Peyer's patch (tissue), 4 donors: ENCODE data around the gene NT5C3A. TPM values are rescaled to one million over a fixed set of nuclear protein-coding genes. Genes with fewer than 3 reads are reported as not detected.

ENCODE experiments used
- DNase-seq, 3 donors: peaks; one replicate each; pipeline ENCODE4 v3.0.0-alpha.2; 2017 to 2019
- H3K27ac ChIP-seq, 4 donors: fragments of 200-600 bp; sonication (generic); one replicate each; pipeline ENCODE4 v1.5.1; 2016 to 2019
- H3K27me3 ChIP-seq, 2 donors: fragments of 200-600 bp; sonication (generic); one replicate each; pipeline ENCODE4 v1.5.1; 2019
- H3K36me3 ChIP-seq, 3 donors: fragments of 200-600 bp; sonication (generic); one replicate each; pipeline ENCODE4 v1.5.1; 2016 to 2019
- H3K4me1 ChIP-seq, 4 donors: fragments of 200-600 bp; sonication (generic); one replicate each; pipeline ENCODE4 v1.5.1; 2016 to 2019
- H3K4me3 ChIP-seq, 4 donors: fragments of 200-600 bp; sonication (generic); 1 replicate in 3 of 4; 2 replicates in 1 of 4; pipeline ENCODE4 v1.5.1; 2016 to 2019; ENCODE audit warnings: mild to moderate bottlenecking in 1 of 4
- H3K9me3 ChIP-seq, 4 donors: fragments of 200-600 bp; sonication (generic); one replicate each; pipeline ENCODE4 v1.5.1; 2016 to 2019; ENCODE audit warnings: mild to moderate bottlenecking in 1 of 4
- POLR2A ChIP-seq, 2 donors: fragments of 450-650 bp; IDR thresholded peaks; one replicate each; pipeline ENCODE4 v1.5.1; 2017; ENCODE audit warnings: antibody characterized with exemption in 2 of 2, mild to moderate bottlenecking in 2 of 2, moderate library complexity in 2 of 2
- total RNA-seq, 4 donors: library from RNA; depleted of rRNA; stranded (reverse); fragments of >200 nt; gene quantifications; one replicate each; pipeline ENCODE4 v1.1.0, GENCODE V29; 2016
- TF ChIP-seq, protein P1 (sequence below), 6 experiments: fragments of 450-650 bp in 4 of 6; fragments of 200-600 bp in 2 of 6; sonication (generic) in 1 of 6; IDR thresholded peaks; one replicate each; pipeline ENCODE4 v1.5.1; 2017 to 2019; ENCODE audit warnings: antibody characterized with exemption in 6 of 6, mild to moderate bottlenecking in 3 of 6, moderate library complexity in 1 of 6

Gene NT5C3A
- total RNA-seq, 4 donors from 2014 or later, result 25.3 to 316 (median 79.8) TPM

DNA sequence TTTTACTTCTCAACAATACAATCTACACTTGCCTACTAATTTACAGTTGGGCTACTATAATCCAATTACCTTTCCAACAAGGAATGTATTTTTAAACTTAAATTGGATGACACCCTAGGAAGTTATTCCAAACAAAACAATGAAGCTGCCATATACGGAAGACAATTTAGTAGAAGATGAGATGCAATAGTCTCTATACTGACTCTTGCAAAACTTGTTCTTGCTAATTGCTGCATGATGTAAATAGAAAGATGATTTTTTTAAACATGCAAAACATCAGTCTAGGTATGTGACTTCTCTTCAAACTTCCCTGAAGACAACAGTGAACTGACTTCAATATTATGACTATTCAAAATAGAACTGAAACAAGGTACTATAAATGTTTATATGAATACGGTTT lies 17.6 kb downstream of the NT5C3A start:
- peak overlapping the region in 2 of 4 donors; percentile 32 to 84 for H3K27ac ChIP-seq
- no peaks in the 10 kb centered on the region for H3K27me3 ChIP-seq
- DNase-seq, result no peak
- no peaks in the 10 kb centered on the region for H3K36me3 ChIP-seq
- peaks cover 0 to 34% (median 0%) of the 10 kb centered on the region in 4 donors for H3K4me1 ChIP-seq
- no peak for TF ChIP-seq POLR2A (IDR thresholded peaks at IDR 0.05)
- TF ChIP-seq, protein P1, sequence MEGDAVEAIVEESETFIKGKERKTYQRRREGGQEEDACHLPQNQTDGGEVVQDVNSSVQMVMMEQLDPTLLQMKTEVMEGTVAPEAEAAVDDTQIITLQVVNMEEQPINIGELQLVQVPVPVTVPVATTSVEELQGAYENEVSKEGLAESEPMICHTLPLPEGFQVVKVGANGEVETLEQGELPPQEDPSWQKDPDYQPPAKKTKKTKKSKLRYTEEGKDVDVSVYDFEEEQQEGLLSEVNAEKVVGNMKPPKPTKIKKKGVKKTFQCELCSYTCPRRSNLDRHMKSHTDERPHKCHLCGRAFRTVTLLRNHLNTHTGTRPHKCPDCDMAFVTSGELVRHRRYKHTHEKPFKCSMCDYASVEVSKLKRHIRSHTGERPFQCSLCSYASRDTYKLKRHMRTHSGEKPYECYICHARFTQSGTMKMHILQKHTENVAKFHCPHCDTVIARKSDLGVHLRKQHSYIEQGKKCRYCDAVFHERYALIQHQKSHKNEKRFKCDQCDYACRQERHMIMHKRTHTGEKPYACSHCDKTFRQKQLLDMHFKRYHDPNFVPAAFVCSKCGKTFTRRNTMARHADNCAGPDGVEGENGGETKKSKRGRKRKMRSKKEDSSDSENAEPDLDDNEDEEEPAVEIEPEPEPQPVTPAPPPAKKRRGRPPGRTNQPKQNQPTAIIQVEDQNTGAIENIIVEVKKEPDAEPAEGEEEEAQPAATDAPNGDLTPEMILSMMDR (IDR thresholded peaks at IDR 0.05), result no peak
- H3K4me3 ChIP-seq, result no peak overlapping the region
- no peaks in the 10 kb centered on the region for H3K9me3 ChIP-seq

- Histone ChIP-seq H3K9me3 (no peaks in the 10 kb centered on the region), H3K4me1 (peaks cover 0 to 33% (median 0%) of the 10 kb centered on the region in 4 donors), H3K27ac (peak overlapping the region in 3 of 4 donors; percentile 58 to 85 (median 84)), H3K27me3 (no peaks in the 10 kb centered on the region), H3K4me3 (peak overlapping the region in 2 of 4 donors; percentile 2 to 15), H3K36me3 (no peaks in the 10 kb centered on the region)
- TF ChIP-seq, protein P1 (IDR thresholded peaks at IDR 0.05), result peak in 5 of 6 experiments; percentile 11 to 81 (median 79)
- no peak for TF ChIP-seq POLR2A (IDR thresholded peaks at IDR 0.05)
- no peak for DNase-seq
These were observed 18.2 kb downstream of the NT5C3A start for GRCh38 chr7:33044401-33044718.

- no peak for DNase-seq
- no peak for TF ChIP-seq POLR2A (IDR thresholded peaks at IDR 0.05)
- TF ChIP-seq, protein P1 (IDR thresholded peaks at IDR 0.05), result no peak
- no peaks in the 10 kb centered on the region for H3K27me3 ChIP-seq
- no peaks in the 10 kb centered on the region for H3K36me3 ChIP-seq
- peak overlapping the region in 2 of 4 donors; percentile 2 to 15 for H3K4me3 ChIP-seq
- peak overlapping the region in 3 of 4 donors; percentile 58 to 85 (median 84) for H3K27ac ChIP-seq
- no peaks in the 10 kb centered on the region for H3K9me3 ChIP-seq
- H3K4me1 ChIP-seq, result peaks cover 0 to 38% (median 0%) of the 10 kb centered on the region in 4 donors
These were observed 18.8 kb downstream of the NT5C3A start for GRCh38 chr7:33043501-33044400.

DNA sequence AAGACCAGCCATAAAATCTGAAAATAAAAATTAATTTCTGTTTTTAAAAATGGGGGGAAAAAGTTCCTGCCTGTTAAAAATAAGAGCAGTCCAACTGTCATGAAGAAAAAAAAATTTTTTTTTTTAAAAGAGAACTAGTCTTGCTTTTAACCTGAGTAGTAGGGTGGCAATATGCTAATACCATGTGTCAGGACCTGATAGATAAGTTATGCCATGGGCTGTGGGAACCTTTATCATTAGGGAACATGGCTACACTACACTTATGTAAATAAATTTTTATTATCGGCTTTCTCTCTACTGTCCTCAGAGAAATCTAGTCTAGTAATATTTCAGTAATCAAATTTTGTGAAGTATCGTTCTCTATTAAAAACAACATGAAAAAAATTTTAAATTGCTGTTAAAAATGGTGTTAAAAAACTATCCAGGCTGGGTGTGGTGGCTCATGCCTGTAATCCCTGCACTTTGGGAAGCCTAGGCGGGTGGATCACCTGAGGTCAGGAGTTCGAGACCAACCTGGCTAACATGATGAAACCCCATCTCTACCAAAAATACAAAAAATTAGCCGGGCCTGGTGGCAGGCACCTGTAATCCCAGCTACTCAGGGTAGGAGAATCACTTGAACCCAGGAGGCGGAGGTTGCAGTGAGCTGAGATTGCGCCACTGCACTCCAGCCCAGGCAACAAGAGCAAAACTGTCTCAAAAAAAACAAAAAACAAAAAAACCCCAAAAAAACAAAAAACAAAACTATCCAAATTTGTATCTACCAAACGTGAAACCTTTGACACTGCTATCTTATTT lies 20.7 kb downstream of the NT5C3A start:
- peaks cover 0 to 41% (median 0%) of the 10 kb centered on the region in 4 donors for H3K4me1 ChIP-seq
- no peak overlapping the region for H3K4me3 ChIP-seq
- TF ChIP-seq, protein P1 (IDR thresholded peaks at IDR 0.05), result no peak
- no peak for TF ChIP-seq POLR2A (IDR thresholded peaks at IDR 0.05)
- H3K36me3 ChIP-seq, result no peaks in the 10 kb centered on the region
- peak overlapping the region in 2 of 4 donors; percentile 64 to 77 for H3K27ac ChIP-seq
- no peak for DNase-seq
- no peaks in the 10 kb centered on the region for H3K9me3 ChIP-seq
- H3K27me3 ChIP-seq, result no peaks in the 10 kb centered on the region

- no peaks in the 10 kb centered on the region for H3K27me3 ChIP-seq
- peak overlapping the region in 2 of 4 donors; percentile 51 to 54 for H3K4me3 ChIP-seq
- H3K36me3 ChIP-seq, result no peaks in the 10 kb centered on the region
- peaks cover 0 to 41% (median 0%) of the 10 kb centered on the region in 4 donors for H3K4me1 ChIP-seq
- peak; percentile 55 to 91 (median 80) for DNase-seq
- no peaks in the 10 kb centered on the region for H3K9me3 ChIP-seq
- peak overlapping the region; percentile 53 to 77 (median 66) for H3K27ac ChIP-seq
- TF ChIP-seq, protein P1 (IDR thresholded peaks at IDR 0.05), result peak in 1 of 6 experiments; percentile 13
- TF ChIP-seq POLR2A (IDR thresholded peaks at IDR 0.05), result peak; percentile 85 to 92
These were observed 21.6 kb downstream of the NT5C3A start for GRCh38 chr7:33040803-33041516.
